HAP-1 (cell line): Measurements from ENCODE around the gene RAD51AP2.

Experiments used
- DNase-seq, 2 experiments: peaks; one replicate each; pipeline ENCODE4 v3.0.0-alpha.2; 2016 to 2020; ENCODE audit warnings: low spot score in 2 of 2
- H3K27me3 ChIP-seq: fragments of 250-450 bp; sonication (Bioruptor Pico); 2 replicates; pipeline ENCODE4 v1.5.1; 2020; ENCODE audit warnings: low read depth, mild to moderate bottlenecking, moderate library complexity
- H3K36me3 ChIP-seq: fragments of 250-450 bp; sonication (Bioruptor Pico); replicated peaks from 2 replicates; pipeline ENCODE4 v1.5.1; 2020; ENCODE audit warnings: mild to moderate bottlenecking
- H3K4me1 ChIP-seq: fragments of 250-450 bp; sonication (Bioruptor Pico); 2 replicates; pipeline ENCODE4 v1.5.1; 2020; ENCODE audit warnings: mild to moderate bottlenecking
- H3K4me3 ChIP-seq: fragments of 250-450 bp; sonication (Bioruptor Pico); 2 replicates; pipeline ENCODE4 v1.5.1; 2020; ENCODE audit warnings: mild to moderate bottlenecking, moderate library complexity
- H3K9me3 ChIP-seq: fragments of 250-450 bp; sonication (Bioruptor Pico); 2 replicates; pipeline ENCODE4 v1.5.1; 2020; ENCODE audit warnings: mild to moderate bottlenecking, moderate library complexity
- in situ Hi-C: fragments of 300-500 bp; cut with MboI; formaldehyde crosslinking; loops from 3 replicates; pipeline ENCODE4 v1.14.3; 2020; ENCODE audit warnings: low sequenced_read_pairs, inconsistent platforms, mixed read lengths

RAD51AP2 gene

GRCh38 chr2:17542471-17542870 is 24.2 kb upstream of the RAD51AP2 start:
- peaks cover 20% of the 10 kb centered on the region for H3K27me3 ChIP-seq
- in situ Hi-C loops = no loop called here
- H3K4me3 ChIP-seq = no peak overlapping the region
- no peaks in the 10 kb centered on the region for H3K36me3 ChIP-seq
- no peak for DNase-seq
- no peaks in the 10 kb centered on the region for H3K9me3 ChIP-seq
- no peaks in the 10 kb centered on the region; the same call in 1 of the 2 replicates for H3K4me1 ChIP-seq

GRCh38 chr2:17541531-17541950 is 23.3 kb upstream of the RAD51AP2 start:
- DNase-seq = no peak
- Histone ChIP-seq H3K36me3 (no peaks in the 10 kb centered on the region), H3K4me3 (peak overlapping the region; percentile 14), H3K4me1 (no peaks in the 10 kb centered on the region; the same call in 1 of the 2 replicates), H3K27me3 (peaks cover 23% of the 10 kb centered on the region), H3K9me3 (no peaks in the 10 kb centered on the region)
- in situ Hi-C loops = no loop called here

- H3K4me1 ChIP-seq = no peaks in the 10 kb centered on the region; the same call in 1 of the 2 replicates
- H3K9me3 ChIP-seq = no peaks in the 10 kb centered on the region
- DNase-seq = no peak
- H3K36me3 ChIP-seq = no peaks in the 10 kb centered on the region
- H3K27me3 ChIP-seq = peaks cover 27% of the 10 kb centered on the region
- H3K4me3 ChIP-seq = peak overlapping the region; percentile 14
- in situ Hi-C loops = no loop called here
These were observed 22.7 kb upstream of the RAD51AP2 start for GRCh38 chr2:17540813-17541530.

GRCh38 chr2:17540093-17540812 is 22.0 kb upstream of the RAD51AP2 start, which contains the start of gene VSNL1:
Gene VSNL1 (plus strand): TSS chr2:17540696. CDS start chr2:17592075, 51,379 bp downstream.
- DNase-seq = peak; percentile 69 to 85
- peaks cover 27% of the 10 kb centered on the region for H3K27me3 ChIP-seq
- H3K4me3 ChIP-seq = peak within 1 kb of the TSS; percentile 32
- no peaks in the 10 kb centered on the region for H3K36me3 ChIP-seq
- no peaks in the 10 kb centered on the region for H3K9me3 ChIP-seq
- no peaks in the 10 kb centered on the region; the same call in 1 of the 2 replicates for H3K4me1 ChIP-seq
- in situ Hi-C loops = no loop called here

GRCh38 chr2:17539611-17540092 is 21.4 kb upstream of the RAD51AP2 start:
- Histone ChIP-seq H3K36me3 (no peaks in the 10 kb centered on the region), H3K27me3 (peaks cover 27% of the 10 kb centered on the region), H3K9me3 (no peaks in the 10 kb centered on the region), H3K4me1 (no peaks in the 10 kb centered on the region; the same call in 1 of the 2 replicates), H3K4me3 (peak overlapping the region; percentile 32)
- in situ Hi-C loops = no loop called here
- DNase-seq = peak in 1 of 2 experiments; percentile 39

GRCh38 chr2:17538844-17539554 is 20.8 kb upstream of the RAD51AP2 start:
- Histone ChIP-seq H3K9me3 (no peaks in the 10 kb centered on the region), H3K4me1 (no peaks in the 10 kb centered on the region; the same call in 1 of the 2 replicates), H3K36me3 (no peaks in the 10 kb centered on the region), H3K4me3 (peak overlapping the region; percentile 32), H3K27me3 (peaks cover 27% of the 10 kb centered on the region)
- DNase-seq = peak; percentile 42 to 65
- in situ Hi-C loops = no loop called here

GRCh38 chr2:17538022-17538843 is 20.0 kb upstream of the RAD51AP2 start:
- H3K4me3 ChIP-seq = peak overlapping the region; percentile 32
- peaks cover 24% of the 10 kb centered on the region for H3K27me3 ChIP-seq
- in situ Hi-C loops = no loop called here
- no peaks in the 10 kb centered on the region for H3K36me3 ChIP-seq
- no peak for DNase-seq
- no peaks in the 10 kb centered on the region for H3K9me3 ChIP-seq
- no peaks in the 10 kb centered on the region; the same call in 1 of the 2 replicates for H3K4me1 ChIP-seq

GRCh38 chr2:17536416-17536815 is 18.2 kb upstream of the RAD51AP2 start:
- Histone ChIP-seq H3K4me1 (no peaks in the 10 kb centered on the region; the same call in 1 of the 2 replicates), H3K9me3 (no peaks in the 10 kb centered on the region), H3K36me3 (no peaks in the 10 kb centered on the region), H3K4me3 (no peak overlapping the region), H3K27me3 (peaks cover 24% of the 10 kb centered on the region)
- no peak for DNase-seq
- in situ Hi-C loops = no loop called here

GRCh38 chr2:17533546-17533945 is 15.3 kb upstream of the RAD51AP2 start:
- Histone ChIP-seq H3K4me3 (no peak overlapping the region), H3K36me3 (no peaks in the 10 kb centered on the region), H3K27me3 (peaks cover 19% of the 10 kb centered on the region), H3K9me3 (no peaks in the 10 kb centered on the region), H3K4me1 (no peaks in the 10 kb centered on the region; the same call in 1 of the 2 replicates)
- no peak for DNase-seq
- in situ Hi-C loops = no loop called here

- H3K4me3 ChIP-seq = no peak overlapping the region
- H3K4me1 ChIP-seq = no peaks in the 10 kb centered on the region
- H3K36me3 ChIP-seq = no peaks in the 10 kb centered on the region
- H3K27me3 ChIP-seq = peaks cover 11% of the 10 kb centered on the region
- DNase-seq = no peak
- no peaks in the 10 kb centered on the region for H3K9me3 ChIP-seq
- in situ Hi-C loops = no loop called here
These were observed 11.5 kb upstream of the RAD51AP2 start for GRCh38 chr2:17529771-17530170.

- Histone ChIP-seq H3K36me3 (no peaks in the 10 kb centered on the region), H3K4me3 (no peak overlapping the region), H3K9me3 (no peaks in the 10 kb centered on the region), H3K27me3 (peaks cover 1% of the 10 kb centered on the region), H3K4me1 (no peaks in the 10 kb centered on the region; the same call in 1 of the 2 replicates)
- in situ Hi-C loops = no loop called here
- DNase-seq = no peak
These were observed 4.1 kb upstream of the RAD51AP2 start for GRCh38 chr2:17522303-17522702.

GRCh38 chr2:17521621-17522020 is 3.4 kb upstream of the RAD51AP2 start:
- H3K27me3 ChIP-seq = no peaks in the 10 kb centered on the region
- H3K4me3 ChIP-seq = no peak overlapping the region
- no peak for DNase-seq
- H3K36me3 ChIP-seq = no peaks in the 10 kb centered on the region
- no peaks in the 10 kb centered on the region; the same call in 1 of the 2 replicates for H3K4me1 ChIP-seq
- in situ Hi-C loops = no loop called here
- H3K9me3 ChIP-seq = no peaks in the 10 kb centered on the region

GRCh38 chr2:17520761-17521160 is 2.5 kb upstream of the RAD51AP2 start:
- Histone ChIP-seq H3K4me3 (no peak overlapping the region), H3K36me3 (no peaks in the 10 kb centered on the region), H3K4me1 (no peaks in the 10 kb centered on the region; the same call in 1 of the 2 replicates), H3K9me3 (no peaks in the 10 kb centered on the region), H3K27me3 (no peaks in the 10 kb centered on the region)
- in situ Hi-C loops = no loop called here
- no peak for DNase-seq
